ENCODE results near the gene LYPLA2.
"Not testable (repeated sequence)": the region's sequence is repeated elsewhere in the genome, so short reads cannot be mapped to it uniquely, and the experiment has no call there.

The LYPLA2 gene

GRCh38 chr1:23777979-23778814 lies 12.7 kb upstream of the LYPLA2 start, which contains the start of gene PITHD1:
PITHD1 (plus strand) TSS chr1:23778418; CDS start chr1:23778516, 98 bp downstream.
- DNase-seq = peak; percentile 93

GRCh38 chr1:23779826-23780371 lies 11.0 kb upstream of the LYPLA2 start:
- DNase-seq = no peak

GRCh38 chr1:23783141-23783540 lies 7.8 kb upstream of the LYPLA2 start:
- DNase-seq = not testable (repeated sequence)

GRCh38 chr1:23784846-23785245 lies 6.1 kb upstream of the LYPLA2 start:
- DNase-seq = no peak

- no peak for DNase-seq
Measured at GRCh38 chr1:23787701-23788100, 3.2 kb upstream of the LYPLA2 start.

- no peak for DNase-seq
Measured at GRCh38 chr1:23788695-23789094, 2.2 kb upstream of the LYPLA2 start.

GRCh38 chr1:23791516-23792047 lies 637 bp downstream of the LYPLA2 start:
- peak; percentile 50 for DNase-seq

- DNase-seq = no peak
Measured at GRCh38 chr1:23792151-23792945, 1.4 kb downstream of the LYPLA2 start.

- no peak for DNase-seq
Measured at GRCh38 chr1:23793018-23793781, 2.3 kb downstream of the LYPLA2 start.

- DNase-seq = no peak
Measured at GRCh38 chr1:23793861-23794731, 3.2 kb downstream of the LYPLA2 start.

- DNase-seq = not testable (repeated sequence)
Measured at GRCh38 chr1:23794732-23795182, 3.8 kb downstream of the LYPLA2 start.

- no peak for DNase-seq
Measured at GRCh38 chr1:23795676-23796465, 4.9 kb downstream of the LYPLA2 start.

GRCh38 chr1:23796466-23797271 lies 5.7 kb downstream of the LYPLA2 start:
- DNase-seq = no peak

GRCh38 chr1:23797478-23798448 lies 6.8 kb downstream of the LYPLA2 start:
- DNase-seq = no peak

- no peak for DNase-seq
Measured at GRCh38 chr1:23798662-23799142, 7.8 kb downstream of the LYPLA2 start.

- DNase-seq = no peak
Measured at GRCh38 chr1:23799255-23799569, 8.3 kb downstream of the LYPLA2 start.

GRCh38 chr1:23799570-23800399 lies 8.8 kb downstream of the LYPLA2 start:
- peak; percentile 67 for DNase-seq

All from right kidney (tissue), 1 donor.